GM12878 (cell line): ENCODE measurements around the gene TRIM49. TPM values are rescaled to one million over a fixed set of nuclear protein-coding genes. Genes with fewer than 3 reads are reported as not detected.
"Not testable (repeated sequence)": the region's sequence is repeated elsewhere in the genome, so short reads cannot be mapped to it uniquely, and the experiment has no call there.

ENCODE experiments used
- ATAC-seq: fragments of 200-7000 bp; cut with Tn5 transposase; 3 replicates; pipeline ENCODE4 v1.9.1; 2020; ENCODE audit warnings: mild to moderate bottlenecking, moderate library complexity
- Bru-seq: library from RNA; stranded (reverse); fragments of 400-500 nt; gene quantifications from one replicate; lab custom pipeline; 2021; lab: Mats Ljungman, UMichigan
- BruChase-seq, 2 experiments: library from RNA; stranded (reverse); fragments of 400-500 nt; gene quantifications; one replicate each; lab custom pipeline; 2021; lab: Mats Ljungman, UMichigan
- BruUV-seq: library from RNA; stranded (reverse); fragments of 400-500 nt; replicated peaks from 2 replicates; lab custom pipeline; 2021; lab: Mats Ljungman, UMichigan
- CTCF ChIA-PET: fragments of 300-600 bp; sonication (Branson Sonifier 250); formaldehyde crosslinking; extraction: SDS; loops from one replicate; lab custom pipeline; 2021; ENCODE audit warnings: inconsistent platforms; lab: Yijun Ruan, JAX
- POLR2A ChIA-PET: fragments of 350-600 bp; formaldehyde crosslinking; extraction: SDS; loops from one replicate; lab custom pipeline; 2021; ENCODE audit warnings: inconsistent platforms; lab: Charles Lee
- RAD21 ChIA-PET: fragments of 300-600 bp; sonication (Branson Sonifier 250); formaldehyde crosslinking; loops from one replicate; lab custom pipeline; 2023; ENCODE audit warnings: antibody characterized with exemption; ENCODE audit not compliant: unreplicated experiment; lab: Charles Lee
- SMC1A ChIA-PET: fragments of 300-600 bp; sonication (Branson Sonifier 250); formaldehyde crosslinking; loops from one replicate; lab custom pipeline; 2023; ENCODE audit not compliant: unreplicated experiment, uncharacterized antibody; lab: Charles Lee
- DNase-seq: peaks from one replicate; pipeline ENCODE4 v3.0.0-alpha.2; 2011; ENCODE audit warnings: low read depth, low spot score
- FAIRE-seq: peaks from 3 replicates; lab custom pipeline; 2011; peaks lifted over from hg19 to GRCh38; lab: Jason Lieb, UNC
- H2AFZ ChIP-seq: 2 replicates; pipeline ENCODE4 v1.6.0; 2011; ENCODE audit warnings: low read depth, low read length, control low read depth; ENCODE audit not compliant: control insufficient read depth
- H3K27ac ChIP-seq: 2 replicates; pipeline ENCODE4 v1.5.1; 2011; ENCODE audit warnings: control low read depth; ENCODE audit not compliant: control insufficient read depth, insufficient read depth
- H3K27me3 ChIP-seq, 2 experiments: replicated peaks in 1 of 2; 2 replicates each; pipeline versions ENCODE4 v1.6.0 to v1.6.1; 2011; ENCODE audit warnings: low read length in 1 of 2; ENCODE audit not compliant: control insufficient read depth in 2 of 2, insufficient read depth in 2 of 2
- H3K36me3 ChIP-seq, 2 experiments: 2 replicates each; pipeline ENCODE4 v1.5.1; 2011; ENCODE audit warnings: low read length in 1 of 2; ENCODE audit not compliant: control insufficient read depth in 2 of 2, insufficient read depth in 2 of 2
- H3K4me1 ChIP-seq: 2 replicates; pipeline ENCODE4 v1.6.1; 2011; ENCODE audit warnings: mild to moderate bottlenecking, low read length, moderate library complexity, mixed read lengths; ENCODE audit not compliant: control insufficient read depth, insufficient read depth
- H3K4me2 ChIP-seq: 2 replicates; pipeline ENCODE4 v1.6.0; 2011; ENCODE audit warnings: control low read depth; ENCODE audit not compliant: control insufficient read depth, insufficient read depth
- H3K4me3 ChIP-seq: fragments of 200-600 bp; sonication (generic); 2 replicates; pipeline ENCODE4 v1.5.1; 2016
- H3K79me2 ChIP-seq: 2 replicates; pipeline ENCODE4 v1.6.0; 2011; ENCODE audit warnings: low read length; ENCODE audit not compliant: control insufficient read depth, insufficient read depth
- H3K9ac ChIP-seq: 2 replicates; pipeline ENCODE4 v1.8.0; 2011; ENCODE audit warnings: low read length, control low read depth, mixed read lengths; ENCODE audit not compliant: control insufficient read depth, insufficient read depth
- H3K9me3 ChIP-seq: replicated peaks from 3 replicates; pipeline ENCODE4 v1.5.1; 2011; ENCODE audit warnings: mild to moderate bottlenecking, low read length; ENCODE audit not compliant: control insufficient read depth, insufficient read depth
- H4K20me1 ChIP-seq: 2 replicates; pipeline ENCODE4 v1.6.0; 2011; ENCODE audit not compliant: control insufficient read depth, insufficient read depth
- WGBS: methylation state at CpG from one replicate; pipeline ENCODE4 v1.1.6; 2016; ENCODE audit warnings: low lambda C conversion rate; ENCODE audit not compliant: insufficient replicate concordance, insufficient coverage; ENCODE audit errors: missing lambda C conversion rate; 5-methylcytosine and 5-hydroxymethylcytosine counted together
- in situ Hi-C: fragments of 300-500 bp; cut with MboI; formaldehyde crosslinking; loops from 9 replicates; pipeline ENCODE4 v1.14.3; 2018; ENCODE audit warnings: mixed read lengths
- intact Hi-C: fragments of 100-400 bp; cut with micrococcal nuclease; formaldehyde crosslinking; loops from one replicate; pipeline ENCODE4 v1.14.2; 2022; ENCODE audit not compliant: unreplicated experiment
- long read RNA-seq, 2 experiments: library from polyadenylated mRNA; unstranded; transcript quantifications; one replicate each; pipeline ENCODE4 v2.0.0, GENCODE V29; 2019 to 2020
- polyA minus RNA-seq, 3 experiments: library from RNA; depleted of rRNA, polyadenylated mRNA; stranded (reverse); fragments of >200 nt; gene quantifications; 2 replicates each; pipeline ENCODE4 v1.2.3, GENCODE V29; 2011
- polyA plus RNA-seq, 11 experiments: library from polyadenylated mRNA; depleted of rRNA in 4 of 11; unstranded in 6 of 11; stranded (reverse) in 5 of 11; fragments of >200 nt; fragmentation: Nextera tagmentation in 4 of 11; fragmentation: Illumina TruSeq in 1 of 11; extraction: Ambion mirVana in 4 of 11; extraction: Trizol in 1 of 11; gene quantifications; 1 replicate in 1 of 11; 2 replicates in 10 of 11; pipeline versions ENCODE4 v1.2.1 to v1.2.3, GENCODE V29; 2011 to 2016; ENCODE audit warnings: inconsistent platforms in 2 of 11, missing spikeins in 2 of 11, low read depth in 1 of 11
- total RNA-seq, 4 experiments: library from RNA; depleted of rRNA in 3 of 4; stranded (reverse); fragments of >200 nt in 3 of 4; fragmentation: Illumina TruSeq in 1 of 4; extraction: Trizol in 1 of 4; gene quantifications; 2 replicates each; pipeline versions ENCODE4 v1.2.1 to v1.2.3, GENCODE V29; 2013 to 2021

TRIM49 gene, protein sequence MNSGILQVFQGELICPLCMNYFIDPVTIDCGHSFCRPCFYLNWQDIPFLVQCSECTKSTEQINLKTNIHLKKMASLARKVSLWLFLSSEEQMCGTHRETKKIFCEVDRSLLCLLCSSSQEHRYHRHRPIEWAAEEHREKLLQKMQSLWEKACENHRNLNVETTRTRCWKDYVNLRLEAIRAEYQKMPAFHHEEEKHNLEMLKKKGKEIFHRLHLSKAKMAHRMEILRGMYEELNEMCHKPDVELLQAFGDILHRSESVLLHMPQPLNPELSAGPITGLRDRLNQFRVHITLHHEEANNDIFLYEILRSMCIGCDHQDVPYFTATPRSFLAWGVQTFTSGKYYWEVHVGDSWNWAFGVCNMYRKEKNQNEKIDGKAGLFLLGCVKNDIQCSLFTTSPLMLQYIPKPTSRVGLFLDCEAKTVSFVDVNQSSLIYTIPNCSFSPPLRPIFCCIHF
- total RNA-seq (2013; cell fraction: nucleolus; rRNA removed) = not detected in 2 replicates
- total RNA-seq (2014; rRNA removed) (not detected in 2 replicates), total RNA-seq (2014; rRNA removed; fragmentation: Illumina TruSeq; extraction: Trizol) (not detected in 2 replicates), total RNA-seq (2021) (not detected in 2 replicates), polyA plus RNA-seq (2011; rRNA removed) (not detected in 2 replicates), polyA plus RNA-seq (2014; fragmentation: Illumina TruSeq; extraction: Trizol) (not detected in 2 replicates), polyA plus RNA-seq (2014; fragmentation: Nextera tagmentation; extraction: Ambion mirVana) (not detected), polyA plus RNA-seq (2014; rRNA removed) (not detected in 2 replicates), polyA plus RNA-seq (2016; fragmentation: Nextera tagmentation; extraction: Ambion mirVana) (not detected), polyA minus RNA-seq (2011; rRNA and poly(A)+ RNA removed) (not detected in 2 replicates), Bru-seq, nascent RNA (not detected), BruChase-seq, experiment 1, labeled RNA remaining after a 6-hour chase (not detected), BruChase-seq, experiment 2, labeled RNA remaining after a 2-hour chase (not detected)
- polyA plus RNA-seq (2011; ENCODE audit: low read depth) = not detected
- not detected in 2 replicates for polyA plus RNA-seq (2011; cell fraction: cytosol; rRNA removed)
- polyA plus RNA-seq (2011; cell fraction: nucleus; rRNA removed) = not detected in 2 replicates
- polyA plus RNA-seq (2012) = not detected in 2 replicates
- polyA minus RNA-seq (2011; cell fraction: cytosol; rRNA and poly(A)+ RNA removed) = not detected in 2 replicates
- not detected in 2 replicates for polyA minus RNA-seq (2011; cell fraction: nucleus; rRNA and poly(A)+ RNA removed)
- long read RNA-seq, experiment 1 = 0 reads
- long read RNA-seq, experiment 2, partial matches to known transcripts = 1 of 1 reads
- long read RNA-seq, experiment 2, other reads (novel, unspliced or antisense) = 0 of 1 reads

- H3K4me3 ChIP-seq, DNase-seq, H3K27me3 ChIP-seq, SMC1A ChIA-PET, H3K4me2 ChIP-seq, RAD21 ChIA-PET, H4K20me1 ChIP-seq, H3K4me1 ChIP-seq, CTCF ChIA-PET, POLR2A ChIA-PET, intact Hi-C loops, FAIRE-seq, H3K27ac ChIP-seq, H3K9ac ChIP-seq, H3K36me3 ChIP-seq, in situ Hi-C loops, H3K79me2 ChIP-seq, BruUV-seq, H2AFZ ChIP-seq, ATAC-seq, H3K9me3 ChIP-seq: not testable (repeated sequence)
- WGBS = 0% methylated on average over 2 of the region's 2 CpGs
These were observed at the start of gene TRIM49 for GRCh38 chr11:89808475-89808874. TSS of gene TRIM49 (minus strand) at chr11:89808575. CDS start at chr11:89804469, 4,106 bp downstream.

DNA sequence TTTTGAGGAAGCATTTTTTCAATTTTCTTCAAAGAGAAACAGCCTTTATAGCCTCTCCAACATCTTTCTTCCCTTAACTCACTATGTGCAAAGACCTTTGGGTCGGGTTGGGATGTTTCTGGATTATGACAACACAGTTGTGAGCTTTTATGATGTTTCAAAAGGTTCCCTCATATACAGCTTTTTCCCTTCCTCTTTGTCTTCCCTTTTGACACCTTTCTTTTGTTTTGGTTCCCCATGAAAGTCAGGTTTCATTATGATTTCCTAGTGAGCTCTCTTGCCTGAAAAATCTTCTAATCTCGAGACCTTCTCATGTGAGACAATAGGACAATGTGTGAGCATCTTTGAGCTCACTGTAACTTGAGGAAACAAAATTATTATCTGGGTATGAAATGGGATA is 18.3 kb upstream of the TRIM49 start:
- POLR2A ChIA-PET, H4K20me1 ChIP-seq, H3K9ac ChIP-seq, H3K36me3 ChIP-seq, CTCF ChIA-PET, ATAC-seq, FAIRE-seq, H3K79me2 ChIP-seq, DNase-seq, H3K27me3 ChIP-seq, RAD21 ChIA-PET, H3K4me2 ChIP-seq, H3K4me3 ChIP-seq, BruUV-seq, in situ Hi-C loops, intact Hi-C loops, H3K9me3 ChIP-seq, H2AFZ ChIP-seq, H3K4me1 ChIP-seq, H3K27ac ChIP-seq, SMC1A ChIA-PET: not testable (repeated sequence)
- WGBS = no CpG with 5 or more reads among the region's 2 CpGs

DNA sequence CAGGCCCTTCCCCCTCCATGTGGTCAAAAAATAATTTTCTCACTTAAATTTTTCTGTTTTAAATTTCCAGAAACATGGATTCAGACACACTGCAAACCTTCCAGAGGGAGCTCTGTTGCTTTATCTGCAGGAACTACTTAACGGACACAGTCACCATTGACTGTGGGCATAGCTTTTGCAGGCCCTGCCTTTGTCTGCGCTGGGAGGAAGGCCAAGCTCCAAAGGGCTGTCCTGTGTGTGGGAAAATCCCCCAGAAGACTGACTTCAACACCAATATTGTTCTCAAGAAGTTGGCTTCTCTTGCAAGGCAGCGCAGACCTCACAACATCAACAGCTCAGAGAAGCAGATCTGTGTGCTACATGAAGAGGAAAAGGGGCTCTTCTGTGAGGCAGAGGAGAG is 11.6 kb upstream of the TRIM49 start:
- H3K9me3 ChIP-seq, SMC1A ChIA-PET, H3K27ac ChIP-seq, H2AFZ ChIP-seq, H3K79me2 ChIP-seq, FAIRE-seq, DNase-seq, H3K4me2 ChIP-seq, H3K4me3 ChIP-seq, POLR2A ChIA-PET, in situ Hi-C loops, intact Hi-C loops, CTCF ChIA-PET, RAD21 ChIA-PET, H3K4me1 ChIP-seq, H4K20me1 ChIP-seq, H3K36me3 ChIP-seq, ATAC-seq, H3K27me3 ChIP-seq, BruUV-seq, H3K9ac ChIP-seq: not testable (repeated sequence)
- WGBS = no CpG with 5 or more reads among the region's 3 CpGs
